Left renal pelvis (tissue), 4 donors: Measurements from ENCODE around the gene ALB. TPM values are rescaled to one million over a fixed set of nuclear protein-coding genes. Genes with fewer than 3 reads are reported as not detected.

Experiments
- DNase-seq, 4 donors: peaks; one replicate each; pipeline ENCODE4 v3.0.0-alpha.2; 2013; ENCODE audit warnings: low read depth in 4 of 4, low spot score in 3 of 4
- polyA plus RNA-seq, 4 donors: library from polyadenylated mRNA; unstranded; fragments of 120-200 nt; gene quantifications; one replicate each; pipeline ENCODE4 v1.2.1, GENCODE V29; 2013; ENCODE audit not compliant: insufficient read length in 4 of 4

The ALB gene
- polyA plus RNA-seq, 4 donors: 1.8 to 921 (median 12.6) TPM

GRCh38 chr4:73429118-73429517 is 25.0 kb downstream of the ALB start:
- DNase-seq: no peak

DNA sequence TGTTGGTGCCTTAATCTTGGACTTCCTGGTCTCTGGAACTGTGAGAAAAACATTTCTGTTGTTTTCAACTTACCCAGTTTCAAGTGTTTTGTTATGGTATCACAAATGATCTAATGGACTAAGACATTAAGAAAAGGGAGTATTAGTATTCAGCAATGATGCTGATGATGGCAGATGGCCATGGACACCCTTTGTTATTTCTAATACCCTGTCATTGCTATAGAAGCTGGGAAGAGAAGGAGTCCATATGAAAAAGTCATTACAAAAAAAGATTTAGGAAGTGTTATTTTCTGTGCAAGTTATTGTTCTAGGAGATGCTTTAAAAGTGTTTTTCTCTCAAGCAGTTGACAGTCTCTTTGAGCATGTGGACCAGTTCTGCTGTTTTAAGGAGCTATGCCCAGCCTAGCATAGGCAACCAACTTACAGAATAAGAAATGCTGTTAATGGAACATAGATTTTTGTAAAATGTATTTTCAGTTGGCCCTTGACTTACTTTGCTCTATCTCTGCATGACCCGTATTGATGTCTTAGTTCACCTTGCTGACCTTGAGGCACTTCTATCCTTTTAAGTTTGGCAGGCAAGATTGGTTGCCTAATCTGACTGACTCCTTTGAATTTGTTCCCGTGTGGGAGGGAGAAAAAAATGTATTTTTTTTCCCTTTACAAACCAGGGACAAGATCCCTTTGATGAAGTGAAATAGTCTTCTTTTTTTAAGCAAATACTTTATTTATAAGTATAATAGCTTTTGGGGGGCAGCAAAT is 25.9 kb downstream of the ALB start:
- no peak for DNase-seq

DNA sequence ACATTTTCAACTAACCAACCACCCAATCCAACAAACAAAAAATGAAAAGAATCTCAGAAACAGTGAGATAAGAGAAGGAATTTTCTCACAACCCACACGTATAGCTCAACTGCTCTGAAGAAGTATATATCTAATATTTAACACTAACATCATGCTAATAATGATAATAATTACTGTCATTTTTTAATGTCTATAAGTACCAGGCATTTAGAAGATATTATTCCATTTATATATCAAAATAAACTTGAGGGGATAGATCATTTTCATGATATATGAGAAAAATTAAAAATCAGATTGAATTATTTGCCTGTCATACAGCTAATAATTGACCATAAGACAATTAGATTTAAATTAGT is 27.7 kb downstream of the ALB start:
- DNase-seq: no peak

DNA sequence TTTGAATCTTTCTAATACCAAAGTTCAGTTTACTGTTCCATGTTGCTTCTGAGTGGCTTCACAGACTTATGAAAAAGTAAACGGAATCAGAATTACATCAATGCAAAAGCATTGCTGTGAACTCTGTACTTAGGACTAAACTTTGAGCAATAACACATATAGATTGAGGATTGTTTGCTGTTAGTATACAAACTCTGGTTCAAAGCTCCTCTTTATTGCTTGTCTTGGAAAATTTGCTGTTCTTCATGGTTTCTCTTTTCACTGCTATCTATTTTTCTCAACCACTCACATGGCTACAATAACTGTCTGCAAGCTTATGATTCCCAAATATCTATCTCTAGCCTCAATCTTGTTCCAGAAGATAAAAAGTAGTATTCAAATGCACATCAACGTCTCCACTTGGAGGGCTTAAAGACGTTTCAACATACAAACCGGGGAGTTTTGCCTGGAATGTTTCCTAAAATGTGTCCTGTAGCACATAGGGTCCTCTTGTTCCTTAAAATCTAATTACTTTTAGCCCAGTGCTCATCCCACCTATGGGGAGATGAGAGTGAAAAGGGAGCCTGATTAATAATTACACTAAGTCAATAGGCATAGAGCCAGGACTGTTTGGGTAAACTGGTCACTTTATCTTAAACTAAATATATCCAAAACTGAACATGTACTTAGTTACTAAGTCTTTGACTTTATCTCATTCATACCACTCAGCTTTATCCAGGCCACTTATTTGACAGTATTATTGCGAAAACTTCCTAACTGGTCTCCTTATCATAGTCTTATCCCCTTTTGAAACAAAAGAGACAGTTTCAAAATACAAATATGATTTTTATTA is 28.3 kb downstream of the ALB start:
- DNase-seq: no peak

- no peak for DNase-seq
Observed at GRCh38 chr4:73433140-73433539, 29.1 kb downstream of the ALB start.

DNA sequence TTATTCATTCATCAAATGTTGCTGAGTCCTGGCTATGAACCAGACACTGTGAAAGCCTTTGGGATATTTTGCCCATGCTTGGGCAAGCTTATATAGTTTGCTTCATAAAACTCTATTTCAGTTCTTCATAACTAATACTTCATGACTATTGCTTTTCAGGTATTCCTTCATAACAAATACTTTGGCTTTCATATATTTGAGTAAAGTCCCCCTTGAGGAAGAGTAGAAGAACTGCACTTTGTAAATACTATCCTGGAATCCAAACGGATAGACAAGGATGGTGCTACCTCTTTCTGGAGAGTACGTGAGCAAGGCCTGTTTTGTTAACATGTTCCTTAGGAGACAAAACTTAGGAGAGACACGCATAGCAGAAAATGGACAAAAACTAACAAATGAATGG is 30.2 kb downstream of the ALB start:
- no peak for DNase-seq

- DNase-seq: no peak
Observed at GRCh38 chr4:73435984-73436383, 31.9 kb downstream of the ALB start, which contains the start of gene AFP. AFP (plus strand) TSS chr4:73436221; CDS start chr4:73436263, 42 bp downstream.

DNA sequence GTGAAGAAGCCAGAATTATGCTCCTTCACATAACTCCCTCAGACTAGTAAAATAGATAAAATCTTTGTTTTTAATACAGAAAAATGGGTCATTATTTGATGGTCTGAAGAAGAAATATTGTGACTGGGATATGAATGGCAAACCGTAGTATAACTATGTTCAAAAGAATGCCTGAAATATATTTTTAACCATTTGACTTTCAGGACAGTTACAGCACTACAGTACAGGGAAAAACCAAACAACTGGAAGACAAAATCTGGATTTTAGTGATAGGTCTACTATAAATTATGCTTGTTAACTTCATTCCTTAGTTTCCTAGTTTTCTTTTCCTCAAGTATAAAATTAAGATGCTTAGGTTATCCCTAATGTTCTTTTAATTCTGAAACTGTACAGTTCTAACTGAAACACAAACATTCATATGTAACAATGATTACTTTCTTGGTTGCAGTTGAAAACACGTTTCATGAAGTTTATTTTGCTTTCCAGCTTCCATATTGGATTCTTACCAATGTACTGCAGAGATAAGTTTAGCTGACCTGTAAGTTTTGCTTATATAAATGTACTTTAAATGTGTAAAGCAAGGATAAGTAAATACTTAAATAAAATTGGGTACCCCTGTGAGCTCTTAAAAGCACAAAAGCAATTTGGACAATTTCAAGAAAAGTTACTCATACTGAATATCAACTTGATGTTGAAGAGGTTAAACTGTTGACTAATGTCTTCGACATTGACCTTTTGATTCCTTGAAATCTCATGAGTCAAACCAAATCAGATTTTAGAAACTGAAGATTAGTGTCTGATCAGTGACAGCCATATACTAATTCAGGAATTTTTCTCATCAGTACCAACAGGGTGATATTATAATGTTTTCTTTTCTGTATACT is 32.8 kb downstream of the ALB start:
- no peak for DNase-seq

DNA sequence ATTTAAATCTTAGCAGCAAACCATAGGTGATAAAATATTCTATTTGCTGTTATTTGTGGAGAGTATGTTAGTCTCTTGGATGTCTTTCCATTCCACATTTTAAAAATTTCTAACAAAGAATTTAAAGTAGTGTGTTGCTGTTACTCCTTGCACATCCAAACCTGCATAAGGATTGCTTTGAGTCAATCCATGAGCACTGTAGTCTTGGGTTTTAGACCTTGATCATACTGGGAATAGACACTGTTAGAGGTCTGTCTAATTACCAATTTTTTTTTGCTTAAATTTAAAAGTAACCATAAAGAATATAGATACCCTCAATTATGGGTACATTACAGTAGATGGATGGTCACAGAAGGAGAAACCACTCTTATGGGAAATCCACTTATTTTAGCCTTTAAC is 33.5 kb downstream of the ALB start:
- DNase-seq: no peak

DNA sequence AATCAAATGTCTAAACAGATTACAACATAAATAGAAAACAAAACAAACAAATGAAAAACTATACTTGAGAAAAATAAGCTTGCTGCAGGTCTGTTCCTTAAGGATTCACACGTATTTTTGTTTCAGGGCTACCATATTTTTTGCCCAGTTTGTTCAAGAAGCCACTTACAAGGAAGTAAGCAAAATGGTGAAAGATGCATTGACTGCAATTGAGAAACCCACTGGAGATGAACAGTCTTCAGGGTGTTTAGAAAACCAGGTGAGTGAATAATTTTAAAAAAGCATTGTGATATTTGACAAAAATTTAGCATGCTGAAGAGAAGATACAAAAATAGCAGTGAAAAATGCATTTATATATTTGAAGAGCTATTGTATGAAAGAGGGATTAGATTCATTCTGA is 34.0 kb downstream of the ALB start:
- no peak for DNase-seq

DNA sequence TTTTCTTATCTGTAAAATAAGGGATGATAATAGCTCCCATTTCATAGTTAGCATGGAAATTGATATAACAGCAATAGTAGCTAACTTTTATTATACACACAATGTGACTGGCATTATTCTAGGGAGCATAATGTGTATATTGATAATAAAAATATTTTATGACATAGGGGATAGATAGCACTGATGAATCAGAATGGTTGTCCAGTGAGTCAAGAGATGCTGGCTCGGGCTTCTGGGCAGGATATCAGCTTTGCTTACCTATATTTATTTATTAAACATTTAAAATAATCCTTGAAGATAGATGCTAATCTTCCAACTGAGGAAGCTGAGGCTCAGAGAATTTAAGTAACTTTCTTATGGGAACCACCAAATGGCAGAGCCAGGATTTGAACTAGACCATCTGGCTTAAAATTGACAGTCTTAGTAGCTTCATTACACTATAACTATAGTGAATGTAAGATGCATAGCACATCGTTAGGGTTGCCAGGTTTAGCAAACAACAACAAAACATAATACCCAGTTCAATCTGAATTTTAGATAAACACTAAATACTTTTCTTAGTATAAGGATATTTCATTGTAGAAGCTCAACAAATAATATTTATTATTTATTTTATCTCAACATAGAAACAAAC is 34.6 kb downstream of the ALB start:
- DNase-seq: no peak

DNA sequence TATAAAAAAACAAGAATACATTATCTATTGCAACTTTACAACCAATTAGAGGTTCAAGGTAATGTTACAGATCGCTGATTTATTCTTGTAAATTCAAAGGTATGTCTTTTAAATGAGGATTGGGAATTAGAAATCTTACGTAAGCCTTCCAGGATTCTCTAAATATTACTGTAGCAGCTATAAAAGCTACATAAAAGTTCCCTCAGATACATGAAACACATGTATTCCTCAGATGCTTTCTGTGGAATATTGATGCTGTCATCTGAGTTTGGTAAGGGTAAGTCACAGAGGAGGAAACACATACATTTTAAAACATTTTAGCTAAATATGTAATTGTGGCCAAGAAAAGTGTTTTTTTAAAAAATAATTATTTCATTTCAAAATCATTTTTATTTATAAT is 35.4 kb downstream of the ALB start:
- no peak for DNase-seq

- no peak for DNase-seq
Observed at GRCh38 chr4:73439991-73440390, 35.9 kb downstream of the ALB start.

DNA sequence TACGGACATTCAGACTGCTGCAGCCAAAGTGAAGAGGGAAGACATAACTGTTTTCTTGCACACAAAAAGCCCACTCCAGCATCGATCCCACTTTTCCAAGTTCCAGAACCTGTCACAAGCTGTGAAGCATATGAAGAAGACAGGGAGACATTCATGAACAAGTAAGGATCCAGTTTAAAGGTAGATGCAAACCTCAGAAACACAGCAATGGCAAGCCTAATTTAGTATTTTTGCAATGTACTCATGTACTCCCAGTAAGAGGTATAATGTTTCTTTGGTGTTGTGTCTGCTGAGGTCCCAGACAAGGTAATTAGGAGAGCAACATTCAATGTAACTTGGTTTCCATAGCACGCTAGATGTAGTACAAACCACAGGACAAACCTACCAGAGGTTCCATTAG is 36.6 kb downstream of the ALB start:
- DNase-seq: no peak

DNA sequence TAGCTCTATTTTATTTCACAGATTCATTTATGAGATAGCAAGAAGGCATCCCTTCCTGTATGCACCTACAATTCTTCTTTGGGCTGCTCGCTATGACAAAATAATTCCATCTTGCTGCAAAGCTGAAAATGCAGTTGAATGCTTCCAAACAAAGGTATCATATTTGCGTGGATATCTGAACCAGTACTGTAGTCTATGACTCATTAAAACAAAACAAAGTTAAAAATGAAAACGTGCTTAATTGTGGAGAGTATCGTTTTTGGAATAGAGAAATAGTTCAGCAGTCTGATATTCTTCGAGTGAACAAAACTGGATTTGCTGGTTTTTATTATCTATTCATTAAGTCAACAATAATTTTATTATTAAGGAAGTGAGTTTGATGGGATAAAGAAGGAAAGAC is 38.2 kb downstream of the ALB start:
- no peak for DNase-seq

GRCh38 chr4:73443224-73443623 is 39.1 kb downstream of the ALB start:
- DNase-seq: no peak

- DNase-seq: no peak
Observed at GRCh38 chr4:73445383-73446335, 41.6 kb downstream of the ALB start.

DNA sequence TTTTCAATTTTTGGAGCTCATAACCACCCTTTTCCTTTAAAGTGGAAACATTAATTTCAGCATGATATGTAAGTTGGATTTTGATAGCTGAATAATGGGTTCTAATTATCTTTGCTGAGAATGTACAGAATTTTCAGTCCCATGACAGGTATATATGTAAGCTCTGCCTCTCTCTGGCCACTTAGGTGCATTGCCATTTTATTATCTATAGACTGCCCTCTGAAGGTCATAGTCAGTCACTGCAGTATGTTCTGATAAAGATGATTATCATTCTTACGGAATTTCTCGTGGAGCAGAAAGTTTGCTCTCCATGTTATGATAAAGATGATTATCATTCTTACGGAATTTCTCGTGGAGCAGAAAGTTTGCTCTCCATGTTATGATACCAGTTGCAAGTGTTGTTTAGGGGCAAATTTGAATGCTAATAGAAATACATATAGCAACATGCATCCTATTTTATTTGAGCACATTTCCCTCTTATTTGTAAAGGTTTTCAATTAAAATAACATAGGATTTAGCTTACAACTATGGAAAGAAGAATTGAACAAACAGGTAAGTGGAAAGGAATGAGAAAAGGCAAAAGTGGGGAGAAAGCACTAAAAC is 42.4 kb downstream of the ALB start:
- DNase-seq: no peak

DNA sequence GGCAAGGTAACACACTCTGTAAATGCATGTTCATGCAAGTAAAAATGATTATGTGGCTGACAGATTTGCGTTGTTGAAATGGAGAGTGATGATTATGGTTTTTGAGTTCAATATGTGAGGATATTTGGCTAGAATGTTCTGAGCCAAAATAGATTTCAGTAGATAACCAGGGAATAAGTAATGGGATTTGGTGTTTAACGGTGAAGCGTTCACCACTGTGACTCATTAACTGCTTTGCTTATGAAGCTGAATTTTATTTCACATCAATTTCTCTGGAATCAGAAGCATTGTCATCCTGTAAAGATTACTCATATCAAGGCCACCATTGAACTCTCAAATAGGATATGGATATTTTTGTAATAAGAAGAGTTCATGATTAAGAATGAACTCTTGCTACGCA is 43.6 kb downstream of the ALB start:
- no peak for DNase-seq
